ENCODE data around the gene RPP25. TPM values are rescaled to one million over a fixed set of nuclear protein-coding genes. Genes with fewer than 3 reads are reported as not detected.
A peak's percentile ranks its signal among the peaks of the same experiment; 100 is the strongest.

RPP25 gene
- total RNA-seq, 5 donors from 2014 or later (not counting 1 experiment from before 2014, with no cell fraction given) = 0.79 to 4.2 (median 2.8) TPM

GRCh38 chr15:74989527-74989926, 33.0 kb upstream of the RPP25 start:
- Histone ChIP-seq H3K27ac (ENCODE audit: low read length) (no peak overlapping the region), H3K27me3 (replicated peaks in 1 of 2; ENCODE audit: control insufficient read depth in 2 of 2, extremely low read depth in 1 of 2, insufficient read depth in 2 of 2, low read length in 1 of 2) (peaks cover 0 to 15% of the 10 kb centered on the region in 2 experiments), H3K4me3 (ENCODE audit: control insufficient read depth in 1 of 2, extremely low read depth in 1 of 2, low read length in 1 of 2) (no peak overlapping the region), H3K9me3 (no peaks in the 10 kb centered on the region), H3K36me3 (ENCODE audit: control insufficient read depth in 2 of 2, extremely low read depth in 1 of 2, insufficient read depth in 1 of 2, low read length in 1 of 2) (no peaks in the 10 kb centered on the region), H3K4me1 (ENCODE audit: control insufficient read depth in 1 of 2, extremely low read depth in 1 of 2, insufficient read depth in 2 of 2, low read length in 2 of 2) (no peaks in the 10 kb centered on the region)
- DNase-seq (no peak), ATAC-seq (replicated peaks in 1 of 4) (no peak)
- CTCF ChIA-PET = no interaction called here
- Mint-ChIP-seq H3K36me3 (no peaks in the 10 kb centered on the region), H3K27me3 (peaks cover 10 to 12% of the 10 kb centered on the region in 2 donors), H3K9me3 (no peaks in the 10 kb centered on the region), H3K27ac (no peak overlapping the region), H3K4me3 (no peak overlapping the region), H3K4me1 (peaks cover 0 to 2% (median 0%) of the 10 kb centered on the region in 3 donors)
- POLR2A ChIA-PET = no interaction called here

- Mint-ChIP-seq H3K36me3 (no peaks in the 10 kb centered on the region), H3K27ac (no peak overlapping the region), H3K4me1 (peaks cover 0 to 5% (median 5%) of the 10 kb centered on the region in 3 donors), H3K4me3 (no peak overlapping the region), H3K27me3 (peaks cover 15 to 16% of the 10 kb centered on the region in 2 donors), H3K9me3 (no peaks in the 10 kb centered on the region)
- H3K36me3 ChIP-seq (ENCODE audit: control insufficient read depth in 2 of 2, extremely low read depth in 1 of 2, insufficient read depth in 1 of 2, low read length in 1 of 2) = no peaks in the 10 kb centered on the region
- CTCF ChIA-PET = interaction anchor here (0.6 to 0.7 kb wide), 2 partner anchors 214 to 319 kb away, joined by 3 to 4 read pairs; partner anchors contain the start of gene C15orf39 (in 1 of the 2)
- POLR2A ChIA-PET = interaction anchor here in 1 of 2 donors (0.6 kb wide), 1 partner anchor 1219 kb away, joined by 3 read pairs; no protein-coding TSS in a partner anchor
- no peaks in the 10 kb centered on the region for H3K4me1 ChIP-seq (ENCODE audit: control insufficient read depth in 1 of 2, extremely low read depth in 1 of 2, insufficient read depth in 2 of 2, low read length in 2 of 2)
- no peak overlapping the region for H3K4me3 ChIP-seq (ENCODE audit: control insufficient read depth in 1 of 2, extremely low read depth in 1 of 2, low read length in 1 of 2)
- peak; percentile 63 to 74 (median 72) for ATAC-seq (replicated peaks in 1 of 4)
- 17% methylated on average over 1 of the region's 4 CpGs for WGBS (ENCODE audit: insufficient coverage)
- peaks cover 0 to 13% of the 10 kb centered on the region in 2 experiments for H3K27me3 ChIP-seq (replicated peaks in 1 of 2; ENCODE audit: control insufficient read depth in 2 of 2, extremely low read depth in 1 of 2, insufficient read depth in 2 of 2, low read length in 1 of 2)
- H3K9me3 ChIP-seq = no peaks in the 10 kb centered on the region
- H3K27ac ChIP-seq (ENCODE audit: low read length) = no peak overlapping the region
- peak in 16 of 35 experiments; percentile 3 to 44 (median 16) for DNase-seq
Observed at GRCh38 chr15:74988007-74988800, 31.6 kb upstream of the RPP25 start.

- ChIA-PET CTCF (interaction anchor here in 1 of 2 donors (0.7 kb wide), 1 partner anchor 73 kb away, joined by 4 read pairs; no protein-coding TSS in a partner anchor), POLR2A (no interaction called here)
- H3K27ac Mint-ChIP-seq = no peak overlapping the region
- Histone ChIP-seq H3K4me3 (ENCODE audit: control insufficient read depth in 1 of 2, extremely low read depth in 1 of 2, low read length in 1 of 2) (no peak overlapping the region), H3K9me3 (no peaks in the 10 kb centered on the region), H3K36me3 (ENCODE audit: control insufficient read depth in 2 of 2, extremely low read depth in 1 of 2, insufficient read depth in 1 of 2, low read length in 1 of 2) (no peaks in the 10 kb centered on the region), H3K4me1 (ENCODE audit: control insufficient read depth in 1 of 2, extremely low read depth in 1 of 2, insufficient read depth in 2 of 2, low read length in 2 of 2) (no peaks in the 10 kb centered on the region), H3K27ac (ENCODE audit: low read length) (no peak overlapping the region), H3K27me3 (replicated peaks in 1 of 2; ENCODE audit: control insufficient read depth in 2 of 2, extremely low read depth in 1 of 2, insufficient read depth in 2 of 2, low read length in 1 of 2) (peaks cover 0 to 18% of the 10 kb centered on the region in 2 experiments)
- H3K4me3 Mint-ChIP-seq = no peak overlapping the region
- 14% methylated on average over 4 of the region's 4 CpGs for WGBS (ENCODE audit: insufficient coverage)
- H3K4me1 Mint-ChIP-seq = peaks cover 0 to 5% (median 5%) of the 10 kb centered on the region in 3 donors
- no peak for DNase-seq
- no peak for ATAC-seq (replicated peaks in 1 of 4)
- H3K9me3 Mint-ChIP-seq = no peaks in the 10 kb centered on the region
- H3K36me3 Mint-ChIP-seq = no peaks in the 10 kb centered on the region
- H3K27me3 Mint-ChIP-seq = peaks cover 15 to 22% of the 10 kb centered on the region in 2 donors
Observed at GRCh38 chr15:74983725-74984231, 27.2 kb upstream of the RPP25 start.

- 73% methylated on average over 3 of the region's 5 CpGs for WGBS (ENCODE audit: insufficient coverage)
- Mint-ChIP-seq H3K27ac (no peak overlapping the region), H3K27me3 (peaks cover 15 to 19% of the 10 kb centered on the region in 2 donors), H3K4me3 (no peak overlapping the region), H3K9me3 (no peaks in the 10 kb centered on the region), H3K36me3 (no peaks in the 10 kb centered on the region), H3K4me1 (peaks cover 0 to 14% (median 8%) of the 10 kb centered on the region in 3 donors)
- POLR2A ChIA-PET = no interaction called here
- DNase-seq (no peak), ATAC-seq (replicated peaks in 1 of 4) (no peak)
- H3K4me3 ChIP-seq (ENCODE audit: control insufficient read depth in 1 of 2, extremely low read depth in 1 of 2, low read length in 1 of 2) = no peak overlapping the region
- no peaks in the 10 kb centered on the region for H3K4me1 ChIP-seq (ENCODE audit: control insufficient read depth in 1 of 2, extremely low read depth in 1 of 2, insufficient read depth in 2 of 2, low read length in 2 of 2)
- H3K36me3 ChIP-seq (ENCODE audit: control insufficient read depth in 2 of 2, extremely low read depth in 1 of 2, insufficient read depth in 1 of 2, low read length in 1 of 2) = no peaks in the 10 kb centered on the region
- CTCF ChIA-PET = interaction anchor here in 1 of 2 donors (0.7 kb wide), 1 partner anchor 16 kb away, joined by 7 read pairs; no protein-coding TSS in a partner anchor
- no peak overlapping the region for H3K27ac ChIP-seq (ENCODE audit: low read length)
- no peaks in the 10 kb centered on the region for H3K9me3 ChIP-seq
- H3K27me3 ChIP-seq (replicated peaks in 1 of 2; ENCODE audit: control insufficient read depth in 2 of 2, extremely low read depth in 1 of 2, insufficient read depth in 2 of 2, low read length in 1 of 2) = peaks cover 0 to 16% of the 10 kb centered on the region in 2 experiments
Observed at GRCh38 chr15:74982183-74982582, 25.6 kb upstream of the RPP25 start.

- ChIA-PET CTCF (no interaction called here), POLR2A (no interaction called here)
- H3K4me3 Mint-ChIP-seq = no peak overlapping the region
- Histone ChIP-seq H3K9me3 (no peaks in the 10 kb centered on the region), H3K4me3 (ENCODE audit: control insufficient read depth in 1 of 2, extremely low read depth in 1 of 2, low read length in 1 of 2) (no peak overlapping the region), H3K36me3 (ENCODE audit: control insufficient read depth in 2 of 2, extremely low read depth in 1 of 2, insufficient read depth in 1 of 2, low read length in 1 of 2) (no peaks in the 10 kb centered on the region), H3K27me3 (replicated peaks in 1 of 2; ENCODE audit: control insufficient read depth in 2 of 2, extremely low read depth in 1 of 2, insufficient read depth in 2 of 2, low read length in 1 of 2) (peaks cover 0 to 26% of the 10 kb centered on the region in 2 experiments), H3K27ac (ENCODE audit: low read length) (no peak overlapping the region), H3K4me1 (ENCODE audit: control insufficient read depth in 1 of 2, extremely low read depth in 1 of 2, insufficient read depth in 2 of 2, low read length in 2 of 2) (no peaks in the 10 kb centered on the region)
- H3K27me3 Mint-ChIP-seq = peaks cover 9 to 11% of the 10 kb centered on the region in 2 donors
- ATAC-seq (replicated peaks in 1 of 4) (peak in 3 of 4 experiments; percentile 76 to 88 (median 77)), DNase-seq (peak in 1 of 35 experiments; percentile 22)
- WGBS (ENCODE audit: insufficient coverage) = 0% methylated on average over 2 of the region's 3 CpGs
- H3K36me3 Mint-ChIP-seq = no peaks in the 10 kb centered on the region
- H3K9me3 Mint-ChIP-seq = no peaks in the 10 kb centered on the region
- H3K4me1 Mint-ChIP-seq = peaks cover 0 to 9% (median 3%) of the 10 kb centered on the region in 3 donors
- H3K27ac Mint-ChIP-seq = no peak overlapping the region
Observed at GRCh38 chr15:74978503-74978902, 21.9 kb upstream of the RPP25 start.

GRCh38 chr15:74978077-74978476, 21.5 kb upstream of the RPP25 start:
- H3K4me3 ChIP-seq (ENCODE audit: control insufficient read depth in 1 of 2, extremely low read depth in 1 of 2, low read length in 1 of 2) = no peak overlapping the region
- ChIA-PET POLR2A (interaction anchor here in 1 of 2 donors (0.5 kb wide), 1 partner anchor 88 kb away, joined by 4 read pairs; no protein-coding TSS in a partner anchor), CTCF (interaction anchor here in 1 of 2 donors (0.6 kb wide), 1 partner anchor 224 kb away, joined by 3 read pairs; no protein-coding TSS in a partner anchor)
- ATAC-seq (replicated peaks in 1 of 4) (no peak), DNase-seq (no peak)
- no peaks in the 10 kb centered on the region for H3K4me1 ChIP-seq (ENCODE audit: control insufficient read depth in 1 of 2, extremely low read depth in 1 of 2, insufficient read depth in 2 of 2, low read length in 2 of 2)
- Mint-ChIP-seq H3K9me3 (no peaks in the 10 kb centered on the region), H3K27ac (no peak overlapping the region), H3K4me3 (no peak overlapping the region), H3K4me1 (peaks cover 0 to 9% (median 3%) of the 10 kb centered on the region in 3 donors), H3K36me3 (no peaks in the 10 kb centered on the region), H3K27me3 (peaks cover 10 to 12% of the 10 kb centered on the region in 2 donors)
- H3K27ac ChIP-seq (ENCODE audit: low read length) = no peak overlapping the region
- no CpG with 5 or more reads among the region's 1 CpG for WGBS (ENCODE audit: insufficient coverage)
- H3K36me3 ChIP-seq (ENCODE audit: control insufficient read depth in 2 of 2, extremely low read depth in 1 of 2, insufficient read depth in 1 of 2, low read length in 1 of 2) = no peaks in the 10 kb centered on the region
- H3K27me3 ChIP-seq (replicated peaks in 1 of 2; ENCODE audit: control insufficient read depth in 2 of 2, extremely low read depth in 1 of 2, insufficient read depth in 2 of 2, low read length in 1 of 2) = peaks cover 0 to 26% of the 10 kb centered on the region in 2 experiments
- H3K9me3 ChIP-seq = no peaks in the 10 kb centered on the region
